K562 (cell line): ENCODE measurements around the gene CCDC87. TPM values are rescaled to one million over a fixed set of nuclear protein-coding genes. Genes with fewer than 3 reads are reported as not detected.
A peak's percentile ranks its signal among the peaks of the same experiment; 100 is the strongest.

Experiments
- ATAC-seq: fragments of 200-7000 bp; cut with Tn5 transposase; 3 replicates; pipeline ENCODE4 v1.9.1; 2020; ENCODE audit warnings: moderate library complexity
- BruUV-seq: library from RNA; stranded (reverse); fragments of 400-500 nt; replicated peaks from 2 replicates; lab custom pipeline; 2021; lab: Mats Ljungman, UMichigan
- CTCF ChIA-PET: fragments of 300-600 bp; formaldehyde crosslinking; extraction: SDS; loops from one replicate; lab custom pipeline; 2021; ENCODE audit warnings: low intra/inter-chr PET ratio; lab: Yijun Ruan, JAX
- POLR2A ChIA-PET: fragments of 300-600, 350-650 bp; sonication (Branson Sonifier 250); formaldehyde crosslinking; extraction: SDS; loops from one replicate; lab custom pipeline; 2021; ENCODE audit warnings: antibody characterized with exemption, inconsistent platforms; lab: Yijun Ruan, JAX
- DNase-seq, 4 experiments: peaks; one replicate each; pipeline versions ENCODE4 v3.0.0 to v3.0.0-alpha.2; 2011 to 2018; ENCODE audit warnings: low spot score in 3 of 4, mixed read lengths in 3 of 4; ENCODE audit errors: extremely low read depth in 1 of 4
- FAIRE-seq: peaks from 2 replicates; lab custom pipeline; 2011; peaks lifted over from hg19 to GRCh38; lab: Jason Lieb, UNC
- H2AFZ ChIP-seq: 2 replicates; pipeline ENCODE4 v1.6.0; 2011; ENCODE audit warnings: low read depth, low read length, control low read depth, inconsistent platforms
- H3K27ac ChIP-seq: fragments of 200-600 bp; 3 replicates; pipeline ENCODE4 v1.8.0; 2011; ENCODE audit warnings: low read depth, mild to moderate bottlenecking, control low read depth, inconsistent platforms, low read length, moderate library complexity, mixed read lengths; ENCODE audit errors: extremely low read depth
- H3K27me3 ChIP-seq, 2 experiments: fragments of 300-600 bp in 1 of 2; 2 replicates in 1 of 2; 3 replicates in 1 of 2; pipeline versions ENCODE4 v1.6.0 to v1.8.0; 2011; ENCODE audit warnings: inconsistent platforms in 2 of 2, low read length in 2 of 2, mild to moderate bottlenecking in 1 of 2, mixed read lengths in 1 of 2, moderate library complexity in 1 of 2; ENCODE audit not compliant: control insufficient read depth in 2 of 2, insufficient read depth in 2 of 2
- H3K36me3 ChIP-seq: fragments of 300-600 bp; 3 replicates; pipeline ENCODE4 v1.8.0; 2011; ENCODE audit warnings: mild to moderate bottlenecking, low read length, inconsistent platforms; ENCODE audit not compliant: control insufficient read depth, insufficient read depth
- H3K4me1 ChIP-seq, 2 experiments: fragments of 200-600 bp in 1 of 2; replicated peaks in 1 of 2; 2 replicates in 1 of 2; 3 replicates in 1 of 2; pipeline versions ENCODE4 v1.5.1 to v1.8.0; 2011; ENCODE audit warnings: inconsistent platforms in 2 of 2, low read length in 2 of 2, mild to moderate bottlenecking in 1 of 2, mixed read lengths in 1 of 2, moderate library complexity in 1 of 2; ENCODE audit not compliant: control insufficient read depth in 2 of 2, insufficient read depth in 2 of 2
- H3K4me2 ChIP-seq: 2 replicates; pipeline ENCODE4 v1.6.1; 2011; ENCODE audit warnings: low read length, control low read depth, inconsistent platforms, mixed read lengths; ENCODE audit not compliant: insufficient read depth
- H3K4me3 ChIP-seq: fragments of 200-600 bp; sonication (generic), shearing (Covaris generic); 2 replicates; pipeline ENCODE4 v1.5.1; 2016; ENCODE audit warnings: control low read depth, inconsistent platforms
- H3K79me2 ChIP-seq: fragments of 200-600 bp; 3 replicates; pipeline ENCODE4 v1.8.0; 2011; ENCODE audit warnings: low read length, inconsistent platforms; ENCODE audit not compliant: control insufficient read depth, insufficient read depth
- H3K9ac ChIP-seq, 2 experiments: 2 replicates each; pipeline versions ENCODE4 v1.6.0 to v1.6.1; 2011; ENCODE audit warnings: low read depth in 2 of 2, low read length in 2 of 2, control low read depth in 1 of 2, inconsistent platforms in 1 of 2, mild to moderate bottlenecking in 1 of 2, mixed read lengths in 1 of 2; ENCODE audit not compliant: insufficient read depth in 1 of 2
- H3K9me1 ChIP-seq: one replicate; pipeline ENCODE4 v1.6.0; 2011; ENCODE audit warnings: inconsistent platforms, mild to moderate bottlenecking, low read length, moderate library complexity; ENCODE audit not compliant: control insufficient read depth, insufficient read depth
- H3K9me3 ChIP-seq: replicated peaks from 2 replicates; pipeline ENCODE4 v1.5.1; 2011; ENCODE audit warnings: low read depth, low read length, inconsistent platforms; ENCODE audit not compliant: control insufficient read depth, insufficient read depth
- H4K20me1 ChIP-seq: replicated peaks from 2 replicates; pipeline ENCODE4 v1.6.1; 2011; ENCODE audit warnings: low read length, inconsistent platforms, mixed read lengths; ENCODE audit not compliant: control insufficient read depth, insufficient read depth
- BRD4 ChIP-seq: fragments of 200-600 bp; sonication (generic); IDR thresholded peaks from 2 replicates; pipeline ENCODE4 v1.6.1; 2017; ENCODE audit warnings: inconsistent platforms
- CHD2 ChIP-seq: IDR thresholded peaks from 2 replicates; pipeline ENCODE4 v1.6.1; 2011; ENCODE audit warnings: low read depth, low read length
- HMGXB4 ChIP-seq: sonication (generic); formaldehyde crosslinking; IDR thresholded peaks from 2 replicates; pipeline ENCODE4 v1.8.1; 2023; ENCODE audit warnings: mild to moderate bottlenecking, missing genetic modification reagents
- HNRNPK ChIP-seq: fragments of 200-400 bp; formaldehyde crosslinking; IDR thresholded peaks from one replicate; pipeline ENCODE4 v1.6.1; 2018; ENCODE audit warnings: mild to moderate bottlenecking, low read depth, low read length; ENCODE audit not compliant: poor library complexity, severe bottlenecking
- KLF16 ChIP-seq: IDR thresholded peaks from 2 replicates; pipeline ENCODE4 v1.6.1; 2016; ENCODE audit warnings: antibody characterized with exemption
- LARP7 ChIP-seq: fragments of 450-650 bp; IDR thresholded peaks from 2 replicates; pipeline ENCODE4 v1.6.1; 2016
- MEIS2 ChIP-seq: fragments of 450-650 bp; IDR thresholded peaks from 2 replicates; pipeline ENCODE4 v1.6.1; 2014; ENCODE audit warnings: mild to moderate bottlenecking; ENCODE audit not compliant: partially characterized antibody
- SMARCB1 ChIP-seq: IDR thresholded peaks from 2 replicates; pipeline ENCODE4 v1.6.1; 2011; ENCODE audit warnings: improper control_type of control experiment, low read depth; ENCODE audit not compliant: insufficient read length
- TSC22D4 ChIP-seq: fragments of 450-650 bp; IDR thresholded peaks from 2 replicates; pipeline ENCODE4 v1.6.1; 2016; ENCODE audit warnings: missing genetic modification characterization, missing biosample characterization, control low read depth
- XRCC3 ChIP-seq: fragments of 450-650 bp; IDR thresholded peaks from 2 replicates; pipeline ENCODE4 v1.6.1; 2017; ENCODE audit warnings: mild to moderate bottlenecking, moderate library complexity
- ZBTB8A ChIP-seq: fragments of 450-650 bp; IDR thresholded peaks from 2 replicates; pipeline ENCODE4 v1.6.1; 2018; ENCODE audit warnings: mild to moderate bottlenecking, moderate library complexity; ENCODE audit not compliant: partially characterized antibody
- ZNF121 ChIP-seq: sonication (generic); formaldehyde crosslinking; conservative IDR thresholded peaks from 2 replicates; pipeline ENCODE4 v1.8.0; 2022; ENCODE audit warnings: missing genetic modification reagents
- ZNF140 ChIP-seq: fragments of 250-450 bp; sonication (Bioruptor Pico); IDR thresholded peaks from 2 replicates; pipeline ENCODE4 v1.8.0; 2021; ENCODE audit warnings: moderate library complexity, mild to moderate bottlenecking, inconsistent platforms
- ZNF253 ChIP-seq: fragments of 250-450 bp; sonication (Bioruptor Pico); conservative IDR thresholded peaks from 2 replicates; pipeline ENCODE4 v1.6.1; 2021; ENCODE audit warnings: mild to moderate bottlenecking
- ZNF395 ChIP-seq: fragments of 200-800 bp; sonication (Bioruptor generic); IDR thresholded peaks from 2 replicates; pipeline ENCODE4 v1.6.1; 2017; ENCODE audit warnings: missing genetic modification characterization, missing compliant biosample characterization
- ZSCAN32 ChIP-seq: fragments of 450-650 bp; formaldehyde crosslinking; IDR thresholded peaks from 2 replicates; pipeline ENCODE4 v1.4.0; 2020; ENCODE audit warnings: mild to moderate bottlenecking, moderate library complexity
- WGBS: fragments of 100-300 bp; shearing (Covaris generic); methylation state at CpG from one replicate; pipeline ENCODE4 v1.1.6; 2016; ENCODE audit warnings: low coverage, mixed read lengths; ENCODE audit not compliant: insufficient coverage; ENCODE audit errors: missing lambda C conversion rate; 5-methylcytosine and 5-hydroxymethylcytosine counted together
- in situ Hi-C: fragments of 300-500 bp; cut with MboI; formaldehyde crosslinking; loops from 4 replicates; pipeline ENCODE4 v1.15.0; 2018; ENCODE audit warnings: inconsistent platforms, mixed read lengths
- intact Hi-C: fragments of 100-400 bp; cut with micrococcal nuclease; formaldehyde crosslinking; loops from 2 replicates; pipeline ENCODE4 v1.14.2; 2022
- polyA plus RNA-seq, 8 experiments: library from polyadenylated mRNA; depleted of rRNA in 4 of 8; stranded (reverse) in 5 of 8; unstranded in 3 of 8; fragments of >200 nt; fragmentation: Nextera tagmentation in 2 of 8; fragmentation: Illumina TruSeq in 1 of 8; extraction: Ambion mirVana in 2 of 8; extraction: Trizol in 1 of 8; gene quantifications; 2 replicates each; pipeline versions ENCODE4 v1.2.1 to v1.2.3, GENCODE V29; 2011 to 2014; ENCODE audit warnings: inconsistent platforms in 1 of 8, missing spikeins in 1 of 8
- total RNA-seq, 7 experiments: library from RNA; depleted of rRNA in 6 of 7; stranded (reverse); fragments of >200 nt in 6 of 7; fragmentation: Illumina TruSeq in 2 of 7; extraction: Trizol in 2 of 7; gene quantifications; 2 replicates each; pipeline versions ENCODE4 v1.2.1 to v1.2.3, GENCODE V29; 2011 to 2021; ENCODE audit warnings: low replicate concordance in 1 of 7
- TF ChIP-seq, protein P1 (sequence below): fragments of 200-800 bp; sonication (Bioruptor generic); IDR thresholded peaks from 2 replicates; pipeline ENCODE4 v1.6.1; 2017; ENCODE audit warnings: missing genetic modification characterization, missing compliant biosample characterization

The CCDC87 gene
- total and polyA plus RNA-seq, 9 of the 15 experiments (the other 6 are each of a cell fraction or from before 2014, with no cell fraction given) = 0.03 to 0.44 (median 0.15) TPM; not detected in 1

DNA sequence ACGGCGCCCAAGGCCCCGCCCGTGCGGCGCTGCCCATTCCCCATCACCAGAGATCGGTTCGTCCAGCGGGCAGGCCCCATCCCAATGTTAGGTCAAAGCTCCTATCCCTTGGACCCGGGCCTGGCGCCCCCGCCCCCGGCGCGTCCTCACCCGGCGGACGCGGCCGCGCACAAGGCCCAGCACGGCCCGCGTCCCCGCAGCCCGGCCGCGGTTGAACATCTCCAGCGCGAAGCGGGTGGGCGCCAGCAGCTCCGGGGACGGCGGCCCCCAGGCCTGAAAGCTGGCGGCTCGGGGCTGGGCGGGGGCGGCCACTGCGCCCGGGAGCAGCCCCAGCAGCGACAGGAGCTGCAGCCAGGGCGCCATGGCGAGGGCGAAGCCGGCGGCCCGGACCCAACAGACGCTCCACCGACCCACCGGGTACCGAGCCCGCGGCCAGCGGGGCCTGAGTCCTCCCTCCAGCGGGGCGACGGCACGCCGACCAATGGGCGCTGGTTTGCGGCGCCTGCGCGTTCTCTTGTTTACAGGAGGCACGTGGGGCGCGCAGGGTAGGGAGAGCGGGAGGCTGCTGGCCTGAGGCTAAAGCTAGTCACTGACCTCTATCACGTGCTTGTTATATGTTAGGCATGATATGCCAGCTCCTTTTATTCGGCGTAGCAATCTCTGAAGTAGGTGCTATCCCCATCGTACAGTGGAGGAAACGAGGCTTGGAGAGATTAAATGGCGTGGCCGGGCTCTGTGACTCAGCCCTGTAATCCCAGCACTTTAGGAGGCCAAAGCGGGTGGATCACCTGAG, 24.5 kb downstream of the CCDC87 start, which contains the start of gene CTSF:
Gene CTSF, minus strand, starts transcription at position 483 of the 793 bp plus-strand sequence. Its CDS starts 120 bp downstream, at position 363.
- no peaks in the 10 kb centered on the region for H3K36me3 ChIP-seq
- POLR2A ChIA-PET = interaction anchor here (0.5 to 1.8 kb wide), 12 partner anchors 9 to 922 kb away, joined by 3 to 8 read pairs (median 4); partner anchors contain the start of gene RBM4
- H3K9me3 ChIP-seq = no peaks in the 10 kb centered on the region
- BruUV-seq = no TSS peak
- peak within 1 kb of the TSS; percentile 72 for H3K4me2 ChIP-seq
- in situ Hi-C loops = loop anchor here (5.0 kb wide), 1 partner anchor 269 kb away; no protein-coding TSS in a partner anchor
- H3K4me3 ChIP-seq = peak within 1 kb of the TSS; percentile 48
- peak; percentile 98 for ATAC-seq
- no peaks in the 10 kb centered on the region for H3K79me2 ChIP-seq
- no peak within 1 kb of the TSS; the same call in 2 of the 3 replicates for H3K27ac ChIP-seq
- H4K20me1 ChIP-seq = no peaks in the 10 kb centered on the region
- intact Hi-C loops = no loop called here
- FAIRE-seq = peak; percentile 89
- DNase-seq = peak; percentile 88 to 100 (median 100)
- H3K4me1 ChIP-seq = peaks cover 8 to 22% of the 10 kb centered on the region in 2 experiments; a peak in 4 of 5 replicates
- peak within 1 kb of the TSS; percentile 89 for H2AFZ ChIP-seq
- H3K9ac ChIP-seq = peak within 1 kb of the TSS; percentile 49 to 83; a peak in 3 of 4 replicates
- CTCF ChIA-PET = no interaction called here
- 2% methylated on average over 72 of the region's 77 CpGs for WGBS
- H3K27me3 ChIP-seq = peaks cover 0 to 10% of the 10 kb centered on the region in 2 experiments; a peak in 2 of 5 replicates
- H3K9me1 ChIP-seq = no peaks in the 10 kb centered on the region
- no peak for TF ChIP-seq MEIS2
- peak; percentile 75 for TF ChIP-seq ZNF395 (CRISPR knock-in tag)
- no peak for TF ChIP-seq XRCC3
- no peak for TF ChIP-seq ZBTB8A
- no peak for TF ChIP-seq HMGXB4 (CRISPR knock-in tag)
- no peak for TF ChIP-seq ZSCAN32 (CRISPR knock-in tag)
- TF ChIP-seq, protein P1, sequence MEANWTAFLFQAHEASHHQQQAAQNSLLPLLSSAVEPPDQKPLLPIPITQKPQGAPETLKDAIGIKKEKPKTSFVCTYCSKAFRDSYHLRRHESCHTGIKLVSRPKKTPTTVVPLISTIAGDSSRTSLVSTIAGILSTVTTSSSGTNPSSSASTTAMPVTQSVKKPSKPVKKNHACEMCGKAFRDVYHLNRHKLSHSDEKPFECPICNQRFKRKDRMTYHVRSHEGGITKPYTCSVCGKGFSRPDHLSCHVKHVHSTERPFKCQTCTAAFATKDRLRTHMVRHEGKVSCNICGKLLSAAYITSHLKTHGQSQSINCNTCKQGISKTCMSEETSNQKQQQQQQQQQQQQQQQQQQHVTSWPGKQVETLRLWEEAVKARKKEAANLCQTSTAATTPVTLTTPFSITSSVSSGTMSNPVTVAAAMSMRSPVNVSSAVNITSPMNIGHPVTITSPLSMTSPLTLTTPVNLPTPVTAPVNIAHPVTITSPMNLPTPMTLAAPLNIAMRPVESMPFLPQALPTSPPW (CRISPR knock-in tag) = no peak; the same call in 1 of the 2 replicates
- no peak for TF ChIP-seq HNRNPK
- no peak for TF ChIP-seq ZNF253 (CRISPR knock-in tag)
- TF ChIP-seq TSC22D4 (tag) = no peak
- no peak for TF ChIP-seq BRD4
- TF ChIP-seq ZNF121 = no peak
- TF ChIP-seq SMARCB1 = no peak
- TF ChIP-seq LARP7 = no peak
- TF ChIP-seq KLF16 = no peak
- no peak for TF ChIP-seq ZNF140 (CRISPR knock-in tag)
- no peak for TF ChIP-seq CHD2
